Measurements from ENCODE around the gene ERN2.

- TF ChIP-seq CTCF (IDR thresholded peaks at IDR 0.05) (no peak), POLR2A (IDR thresholded peaks at IDR 0.05) (no peak)
Observed at GRCh38 chr16:23753908-23754593, 41.0 kb upstream of the ERN2 start.
